ENCODE results near the gene MACF1. TPM values are rescaled to one million over a fixed set of nuclear protein-coding genes. Genes with fewer than 3 reads are reported as not detected.

Gene MACF1
- total and polyA plus RNA-seq, 10 donors, result 50.8 to 641 (median 414) TPM

DNA sequence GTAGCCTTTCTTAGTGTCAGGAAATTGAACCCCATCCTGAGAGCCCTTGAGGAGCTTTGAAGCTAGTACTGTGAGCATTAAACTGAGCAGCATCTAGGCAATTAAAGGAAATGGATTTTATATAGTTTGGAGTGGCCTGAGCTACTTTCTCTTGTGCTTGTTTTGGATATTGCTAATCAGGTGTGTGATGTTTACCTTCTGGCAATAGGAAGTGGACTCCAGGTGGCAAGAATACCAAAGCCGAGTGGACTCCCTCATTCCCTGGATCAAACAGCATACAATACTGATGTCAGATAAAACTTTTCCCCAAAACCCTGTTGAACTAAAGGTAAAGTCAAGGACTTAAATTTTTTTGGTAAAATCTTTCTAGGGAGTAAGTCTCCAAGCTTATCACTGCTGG, 79.4 kb downstream of the MACF1 start:
- H3K4me3 ChIP-seq, result no peak overlapping the region
- H3K27ac ChIP-seq, result no peak overlapping the region
- no peaks in the 10 kb centered on the region for H3K9me3 ChIP-seq
- H3K4me1 ChIP-seq, result peaks cover 0 to 14% (median 4%) of the 10 kb centered on the region in 6 donors
- TF ChIP-seq CTCF (IDR thresholded peaks at IDR 0.05 in 8 of 11, conservative IDR thresholded peaks at IDR 0.05 in 3 of 11) (no peak), POLR2AphosphoS5 (IDR thresholded peaks at IDR 0.05) (no peak), POLR2A (IDR thresholded peaks at IDR 0.05) (no peak)
- H3K36me3 ChIP-seq, result peaks cover 2 to 76% (median 69%) of the 10 kb centered on the region in 6 donors
- WGBS, 5 donors, result 77 to 93% (median 89%) methylated on average over 1 of the region's 1 CpG
- DNase-seq, result no peak
- intact Hi-C loops (cut with DNase I; ENCODE audit: low total_unique reads), result no loop called here
- H3K27me3 ChIP-seq (replicated peaks in 1 of 7), result no peaks in the 10 kb centered on the region

- no peaks in the 10 kb centered on the region for H3K27me3 ChIP-seq (replicated peaks in 1 of 7)
- no peak overlapping the region for H3K27ac ChIP-seq
- H3K36me3 ChIP-seq, result peaks cover 2 to 100% (median 87%) of the 10 kb centered on the region in 6 donors
- no peak for TF ChIP-seq CTCF (IDR thresholded peaks at IDR 0.05 in 8 of 11, conservative IDR thresholded peaks at IDR 0.05 in 3 of 11)
- TF ChIP-seq POLR2AphosphoS5 (IDR thresholded peaks at IDR 0.05), result no peak
- no peak for TF ChIP-seq POLR2A (IDR thresholded peaks at IDR 0.05)
- intact Hi-C loops (cut with DNase I; ENCODE audit: low total_unique reads), result no loop called here
- H3K4me1 ChIP-seq, result no peaks in the 10 kb centered on the region
- 91 to 100% (median 94%) methylated on average over 1 of the region's 1 CpG for WGBS, 5 donors
- DNase-seq, result no peak
- H3K9me3 ChIP-seq, result no peaks in the 10 kb centered on the region
- no peak overlapping the region for H3K4me3 ChIP-seq
These were observed 83.0 kb downstream of the MACF1 start for GRCh38 chr1:39287541-39287940.

- TF ChIP-seq POLR2A (IDR thresholded peaks at IDR 0.05) (no peak), POLR2AphosphoS5 (IDR thresholded peaks at IDR 0.05) (no peak), CTCF (IDR thresholded peaks at IDR 0.05 in 8 of 11, conservative IDR thresholded peaks at IDR 0.05 in 3 of 11) (no peak)
- Histone ChIP-seq H3K4me3 (no peak overlapping the region), H3K4me1 (no peaks in the 10 kb centered on the region), H3K27me3 (replicated peaks in 1 of 7) (no peaks in the 10 kb centered on the region), H3K27ac (no peak overlapping the region), H3K9me3 (no peaks in the 10 kb centered on the region), H3K36me3 (peaks cover 6 to 100% (median 87%) of the 10 kb centered on the region in 6 donors)
- DNase-seq, result no peak
- 94 to 98% (median 97%) methylated on average over 5 of the region's 5 CpGs for WGBS, 5 donors
- intact Hi-C loops (cut with DNase I; ENCODE audit: low total_unique reads), result no loop called here
These were observed 84.4 kb downstream of the MACF1 start for GRCh38 chr1:39288735-39289465.

- intact Hi-C loops (cut with DNase I; ENCODE audit: low total_unique reads), result no loop called here
- TF ChIP-seq POLR2AphosphoS5 (IDR thresholded peaks at IDR 0.05) (no peak), CTCF (IDR thresholded peaks at IDR 0.05 in 8 of 11, conservative IDR thresholded peaks at IDR 0.05 in 3 of 11) (no peak), POLR2A (IDR thresholded peaks at IDR 0.05) (no peak)
- Histone ChIP-seq H3K4me1 (no peaks in the 10 kb centered on the region), H3K9me3 (no peaks in the 10 kb centered on the region), H3K36me3 (peaks cover 10 to 100% (median 85%) of the 10 kb centered on the region in 6 donors), H3K27ac (no peak overlapping the region), H3K4me3 (no peak overlapping the region), H3K27me3 (replicated peaks in 1 of 7) (no peaks in the 10 kb centered on the region)
- WGBS, 5 donors, result 83 to 97% (median 90%) methylated on average over 1 of the region's 1 CpG
- DNase-seq, result no peak
These were observed 87.9 kb downstream of the MACF1 start for GRCh38 chr1:39292401-39292800.

All from spleen (tissue), 11 donors.